ENCODE data around the gene AGPAT4. TPM values are rescaled to one million over a fixed set of nuclear protein-coding genes. Genes with fewer than 3 reads are reported as not detected.
"Not testable (repeated sequence)": the region's sequence is repeated elsewhere in the genome, so short reads cannot be mapped to it uniquely, and the experiment has no call there.

Gene AGPAT4
- total and polyA plus RNA-seq, 2 of the 13 experiments (the other 11 are each of a cell fraction or from before 2014, with no cell fraction given), result 0.07 to 0.13 TPM

DNA sequence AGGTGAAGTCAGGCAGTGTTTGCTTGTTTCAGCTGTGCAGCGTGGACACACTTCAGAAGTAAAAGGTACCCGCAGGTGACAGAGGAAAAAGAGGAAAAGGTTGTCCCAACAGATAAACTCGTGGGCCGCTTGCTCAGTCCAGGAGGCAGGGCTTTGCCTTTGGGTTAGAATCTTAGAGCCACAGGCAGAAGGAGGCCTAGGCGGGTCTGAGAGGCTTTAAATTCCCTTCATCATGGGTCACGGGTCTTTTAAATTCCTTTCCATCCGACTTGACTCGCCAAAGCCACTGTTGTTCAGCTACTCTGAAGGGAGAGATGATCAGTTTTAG is 48.2 kb downstream of the AGPAT4 start:
- Histone ChIP-seq H3K79me2 (ENCODE audit: insufficient read depth, low read length) (no peaks in the 10 kb centered on the region), H3K9ac (ENCODE audit: insufficient read depth, low read depth, low read length) (no peak overlapping the region), H3K27me3 (ENCODE audit: control insufficient read depth in 1 of 2, insufficient read depth in 2 of 2, low read length in 2 of 2) (peaks cover 5 to 16% of the 10 kb centered on the region in 2 experiments; a peak in 2 of 5 replicates), H3K36me3 (replicated peaks in 1 of 2; ENCODE audit: control insufficient read depth in 1 of 2, insufficient read depth in 2 of 2, low read length in 2 of 2) (no peaks in the 10 kb centered on the region), H3K4me1 (ENCODE audit: insufficient read depth, low read length) (no peaks in the 10 kb centered on the region), H4K20me1 (ENCODE audit: insufficient read depth, low read length) (no peaks in the 10 kb centered on the region), H3K4me3 (replicated peaks in 1 of 3; ENCODE audit: insufficient read depth in 1 of 3, low read depth in 2 of 3, low read length in 3 of 3) (no peak overlapping the region), H3K9me3 (ENCODE audit: low read length) (no peaks in the 10 kb centered on the region), H3K4me2 (ENCODE audit: low read depth, low read length) (no peak overlapping the region), H2AFZ (ENCODE audit: low read length) (no peak overlapping the region), H3K27ac (ENCODE audit: extremely low read length, insufficient read depth, low read length) (no peak overlapping the region)
- no peak for ATAC-seq
- intact Hi-C loops (cut with micrococcal nuclease; ENCODE audit: unreplicated experiment) (no loop called here), in situ Hi-C loops (cut with HindIII; ENCODE audit: extremely low pct_ligation_motif_present, low pct_unique_long_range_greater_than_20kb) (no loop called here)
- ChIA-PET CTCF (ENCODE audit: low intra/inter-chr PET ratio, low total read pairs) (no interaction called here), POLR2A (no interaction called here)
- no peak for DNase-seq (ENCODE audit: low spot score)
- 15% methylated on average over 8 of the region's 8 CpGs for WGBS (ENCODE audit: low lambda C conversion rate)
- no peak for FAIRE-seq
- TF ChIP-seq ZNF282 (IDR thresholded peaks at IDR 0.05; ENCODE audit: partially characterized antibody), result no peak
- TF ChIP-seq, protein P1, sequence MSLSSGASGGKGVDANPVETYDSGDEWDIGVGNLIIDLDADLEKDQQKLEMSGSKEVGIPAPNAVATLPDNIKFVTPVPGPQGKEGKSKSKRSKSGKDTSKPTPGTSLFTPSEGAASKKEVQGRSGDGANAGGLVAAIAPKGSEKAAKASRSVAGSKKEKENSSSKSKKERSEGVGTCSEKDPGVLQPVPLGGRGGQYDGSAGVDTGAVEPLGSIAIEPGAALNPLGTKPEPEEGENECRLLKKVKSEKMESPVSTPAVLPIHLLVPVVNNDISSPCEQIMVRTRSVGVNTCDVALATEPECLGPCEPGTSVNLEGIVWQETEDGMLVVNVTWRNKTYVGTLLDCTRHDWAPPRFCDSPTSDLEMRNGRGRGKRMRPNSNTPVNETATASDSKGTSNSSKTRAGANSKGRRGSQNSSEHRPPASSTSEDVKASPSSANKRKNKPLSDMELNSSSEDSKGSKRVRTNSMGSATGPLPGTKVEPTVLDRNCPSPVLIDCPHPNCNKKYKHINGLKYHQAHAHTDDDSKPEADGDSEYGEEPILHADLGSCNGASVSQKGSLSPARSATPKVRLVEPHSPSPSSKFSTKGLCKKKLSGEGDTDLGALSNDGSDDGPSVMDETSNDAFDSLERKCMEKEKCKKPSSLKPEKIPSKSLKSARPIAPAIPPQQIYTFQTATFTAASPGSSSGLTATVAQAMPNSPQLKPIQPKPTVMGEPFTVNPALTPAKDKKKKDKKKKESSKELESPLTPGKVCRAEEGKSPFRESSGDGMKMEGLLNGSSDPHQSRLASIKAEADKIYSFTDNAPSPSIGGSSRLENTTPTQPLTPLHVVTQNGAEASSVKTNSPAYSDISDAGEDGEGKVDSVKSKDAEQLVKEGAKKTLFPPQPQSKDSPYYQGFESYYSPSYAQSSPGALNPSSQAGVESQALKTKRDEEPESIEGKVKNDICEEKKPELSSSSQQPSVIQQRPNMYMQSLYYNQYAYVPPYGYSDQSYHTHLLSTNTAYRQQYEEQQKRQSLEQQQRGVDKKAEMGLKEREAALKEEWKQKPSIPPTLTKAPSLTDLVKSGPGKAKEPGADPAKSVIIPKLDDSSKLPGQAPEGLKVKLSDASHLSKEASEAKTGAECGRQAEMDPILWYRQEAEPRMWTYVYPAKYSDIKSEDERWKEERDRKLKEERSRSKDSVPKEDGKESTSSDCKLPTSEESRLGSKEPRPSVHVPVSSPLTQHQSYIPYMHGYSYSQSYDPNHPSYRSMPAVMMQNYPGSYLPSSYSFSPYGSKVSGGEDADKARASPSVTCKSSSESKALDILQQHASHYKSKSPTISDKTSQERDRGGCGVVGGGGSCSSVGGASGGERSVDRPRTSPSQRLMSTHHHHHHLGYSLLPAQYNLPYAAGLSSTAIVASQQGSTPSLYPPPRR (CRISPR knock-in tag; IDR thresholded peaks at IDR 0.05; ENCODE audit: borderline replicate concordance), result no peak
- no peak for TF ChIP-seq ZBTB14 (CRISPR knock-in tag; IDR thresholded peaks at IDR 0.05)
- TF ChIP-seq ZNF777 (CRISPR knock-in tag; IDR thresholded peaks at IDR 0.05), result no peak
- no peak for TF ChIP-seq POLR2AphosphoS2 (IDR thresholded peaks at IDR 0.05; ENCODE audit: low read depth, low read length)
- TF ChIP-seq MXD1 (CRISPR knock-in tag; IDR thresholded peaks at IDR 0.05), result no peak
- no peak for TF ChIP-seq NFATC3 (CRISPR knock-in tag; IDR thresholded peaks at IDR 0.05)
- BruUV-seq (replicated peaks), result no TSS peak

GRCh38 chr6:161224951-161225680 is 48.7 kb downstream of the AGPAT4 start:
- not testable (repeated sequence) for H3K4me1 ChIP-seq (ENCODE audit: insufficient read depth, low read length)

More at GRCh38 chr6:161224951-161225680, 48.7 kb downstream of the AGPAT4 start:
- intact Hi-C loops (cut with micrococcal nuclease; ENCODE audit: unreplicated experiment); BruUV-seq (replicated peaks); CTCF ChIA-PET (ENCODE audit: low intra/inter-chr PET ratio, low total read pairs); H3K4me2 ChIP-seq (ENCODE audit: low read depth, low read length); in situ Hi-C loops (cut with HindIII; ENCODE audit: extremely low pct_ligation_motif_present, low pct_unique_long_range_greater_than_20kb); FAIRE-seq; H3K36me3 ChIP-seq (replicated peaks in 1 of 2; ENCODE audit: control insufficient read depth in 1 of 2, insufficient read depth in 2 of 2, low read length in 2 of 2); POLR2A ChIA-PET; H3K9me3 ChIP-seq (ENCODE audit: low read length); ATAC-seq; H3K4me3 ChIP-seq (replicated peaks in 1 of 3; ENCODE audit: insufficient read depth in 1 of 3, low read depth in 2 of 3, low read length in 3 of 3); H3K79me2 ChIP-seq (ENCODE audit: insufficient read depth, low read length); H3K9ac ChIP-seq (ENCODE audit: insufficient read depth, low read depth, low read length); H2AFZ ChIP-seq (ENCODE audit: low read length); H3K27ac ChIP-seq (ENCODE audit: extremely low read length, insufficient read depth, low read length); DNase-seq (ENCODE audit: low spot score); H4K20me1 ChIP-seq (ENCODE audit: insufficient read depth, low read length): not testable (repeated sequence)
- H3K27me3 ChIP-seq (ENCODE audit: control insufficient read depth in 1 of 2, insufficient read depth in 2 of 2, low read length in 2 of 2), result peaks cover 5 to 16% of the 10 kb centered on the region in 2 experiments; a peak in 2 of 5 replicates
- WGBS (ENCODE audit: low lambda C conversion rate), result 56% methylated on average over 16 of the region's 16 CpGs

Measured in HepG2 (cell line).